Panc1 (cell line): Measurements from ENCODE around the gene PDE4B. TPM values are rescaled to one million over a fixed set of nuclear protein-coding genes. Genes with fewer than 3 reads are reported as not detected.

Experiments
- ATAC-seq: fragments of 200-7000 bp; cut with Tn5 transposase; 2 replicates; pipeline ENCODE4 v1.9.1; 2020; ENCODE audit warnings: mild to moderate bottlenecking, moderate library complexity
- BruUV-seq: library from RNA; stranded (reverse); fragments of 400-500 nt; replicated peaks from 2 replicates; lab custom pipeline; 2021; lab: Mats Ljungman, UMichigan
- CTCF ChIA-PET: fragments of 300-600 bp; sonication (Branson Sonifier 250); formaldehyde crosslinking; loops from one replicate; lab custom pipeline; 2022; ENCODE audit warnings: antibody characterized with exemption; lab: Charles Lee
- POLR2A ChIA-PET: fragments of 300-600 bp; sonication (Branson Sonifier 250); formaldehyde crosslinking; loops from one replicate; lab custom pipeline; 2022; ENCODE audit warnings: antibody characterized with exemption; lab: Charles Lee
- DNase-seq: peaks from one replicate; pipeline ENCODE4 v3.0.0-alpha.2; 2010; ENCODE audit warnings: low read depth, low spot score
- H3K27ac ChIP-seq: 2 replicates; pipeline ENCODE4 v1.5.1; 2011; ENCODE audit warnings: mild to moderate bottlenecking, low read length, inconsistent platforms
- H3K27me3 ChIP-seq: fragments of 200-500 bp; sonication (Bioruptor generic); 2 replicates; pipeline ENCODE4 v1.6.0; 2014; ENCODE audit warnings: low read length, inconsistent platforms; ENCODE audit not compliant: control insufficient read depth, insufficient read depth
- H3K36me3 ChIP-seq: fragments of 200-500 bp; sonication (Bioruptor generic); 2 replicates; pipeline ENCODE4 v1.5.1; 2014; ENCODE audit warnings: inconsistent platforms, mild to moderate bottlenecking, low read length, moderate library complexity; ENCODE audit not compliant: control insufficient read depth, insufficient read depth
- H3K4me1 ChIP-seq: 2 replicates; pipeline ENCODE4 v1.5.1; 2011; ENCODE audit warnings: inconsistent platforms, mild to moderate bottlenecking, low read length, moderate library complexity; ENCODE audit not compliant: control insufficient read depth, insufficient read depth
- H3K4me3 ChIP-seq, 2 experiments: 2 replicates each; pipeline ENCODE4 v1.5.1; 2011 to 2012; ENCODE audit warnings: low read depth in 2 of 2, low read length in 2 of 2, mild to moderate bottlenecking in 2 of 2, inconsistent platforms in 1 of 2, moderate library complexity in 1 of 2
- H3K9me3 ChIP-seq: fragments of 200-500 bp; sonication (Bioruptor generic); 2 replicates; pipeline ENCODE4 v1.5.1; 2014; ENCODE audit warnings: low read depth, mild to moderate bottlenecking, inconsistent platforms, low read length, moderate library complexity; ENCODE audit not compliant: control insufficient read depth, insufficient read depth
- POLR2AphosphoS5 ChIP-seq: IDR thresholded peaks from 2 replicates; pipeline ENCODE4 v1.6.1; 2012; ENCODE audit warnings: mild to moderate bottlenecking, low read depth, low read length, moderate library complexity
- REST ChIP-seq, 2 experiments: IDR thresholded peaks; 2 replicates each; pipeline ENCODE4 v1.6.1; 2011 to 2012; ENCODE audit warnings: low read depth in 2 of 2, control low read depth in 1 of 2, low read length in 1 of 2, mild to moderate bottlenecking in 1 of 2, moderate library complexity in 1 of 2; ENCODE audit not compliant: insufficient read depth in 1 of 2
- SIN3A ChIP-seq: IDR thresholded peaks from 2 replicates; pipeline ENCODE4 v1.6.1; 2012; ENCODE audit warnings: low read depth, mild to moderate bottlenecking, low read length, moderate library complexity, borderline replicate concordance; ENCODE audit not compliant: insufficient read depth
- TCF7L2 ChIP-seq: IDR thresholded peaks from 2 replicates; pipeline ENCODE4 v1.6.1; 2011; ENCODE audit warnings: mild to moderate bottlenecking, low read depth, low read length, inconsistent platforms
- in situ Hi-C: cut with HindIII; loops from 2 replicates; pipeline ENCODE4 v1.10.0; 2016; ENCODE audit warnings: low sequenced_read_pairs, low pct_unique_long_range_greater_than_20kb
- intact Hi-C: fragments of 100-400 bp; cut with micrococcal nuclease; formaldehyde crosslinking; loops from one replicate; pipeline ENCODE4 v1.10.0; 2022; ENCODE audit not compliant: unreplicated experiment
- total RNA-seq: library from RNA; stranded (reverse); gene quantifications from one replicate; pipeline ENCODE4 v1.2.1, GENCODE V29; 2021; ENCODE audit not compliant: unreplicated experiment
- TF ChIP-seq, protein P1 (sequence below): fragments of 450-650 bp; IDR thresholded peaks from 2 replicates; pipeline ENCODE4 v1.5.1; 2017; ENCODE audit warnings: mild to moderate bottlenecking

The PDE4B gene
- total RNA-seq, 1 experiment from 2014 or later: 0.26 TPM

DNA sequence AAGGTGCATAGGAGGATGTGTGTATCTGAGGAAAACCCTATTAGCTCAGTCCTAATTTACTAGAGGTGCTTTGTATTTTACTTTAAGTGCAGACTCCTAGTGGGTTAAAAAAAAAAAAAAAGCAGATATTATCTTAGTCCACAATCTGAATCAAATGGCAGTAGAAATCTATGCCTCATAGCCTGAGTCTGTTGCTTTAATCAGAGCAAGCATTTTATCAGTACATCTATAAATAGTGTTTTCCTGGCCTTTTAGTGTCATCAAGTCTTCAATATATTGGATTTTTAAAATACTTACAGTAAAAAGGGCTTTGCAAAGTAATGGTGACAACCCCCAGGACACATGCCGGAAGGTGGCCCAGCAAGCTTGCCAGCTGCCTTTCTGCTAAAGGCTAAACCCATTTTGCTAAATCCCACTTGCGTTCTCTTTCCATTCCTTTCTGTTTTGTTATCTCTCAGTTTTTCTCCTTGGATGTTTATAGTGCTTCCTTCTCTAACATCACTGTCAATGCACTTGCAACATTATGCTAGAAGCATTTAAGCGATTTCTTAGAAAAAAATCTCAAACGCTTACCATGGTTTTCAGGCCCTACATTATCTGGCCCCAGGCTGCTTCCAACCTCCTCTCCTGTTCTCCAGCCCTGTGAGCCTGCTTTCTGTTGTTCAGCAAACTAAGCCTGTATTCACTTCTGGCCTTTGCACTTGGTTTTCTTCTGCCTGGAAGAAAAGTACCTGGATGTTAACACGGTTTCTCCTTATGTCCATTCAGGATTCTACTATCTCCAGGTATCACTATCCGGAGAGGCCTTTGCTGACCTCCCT lies 206.3 kb downstream of the PDE4B start:
- Histone ChIP-seq H3K27me3 (no peaks in the 10 kb centered on the region), H3K4me3 (no peak overlapping the region), H3K9me3 (no peaks in the 10 kb centered on the region), H3K27ac (no peak overlapping the region), H3K36me3 (no peaks in the 10 kb centered on the region), H3K4me1 (no peaks in the 10 kb centered on the region)
- no peak for ATAC-seq
- ChIA-PET CTCF (interaction anchor here (0.5 kb wide), 1 partner anchor 241 kb away, joined by 3 read pairs; no protein-coding TSS in a partner anchor), POLR2A (no interaction called here)
- DNase-seq: no peak
- in situ Hi-C loops: no loop called here
- no TSS peak for BruUV-seq
- intact Hi-C loops: no loop called here
- TF ChIP-seq POLR2AphosphoS5 (no peak), TCF7L2 (no peak), SIN3A (no peak), REST (IDR thresholded peaks at IDR 0.05; ENCODE audit: insufficient read depth in 1 of 2, low read depth in 2 of 2, low read length in 1 of 2) (no peak)
- TF ChIP-seq, protein P1, sequence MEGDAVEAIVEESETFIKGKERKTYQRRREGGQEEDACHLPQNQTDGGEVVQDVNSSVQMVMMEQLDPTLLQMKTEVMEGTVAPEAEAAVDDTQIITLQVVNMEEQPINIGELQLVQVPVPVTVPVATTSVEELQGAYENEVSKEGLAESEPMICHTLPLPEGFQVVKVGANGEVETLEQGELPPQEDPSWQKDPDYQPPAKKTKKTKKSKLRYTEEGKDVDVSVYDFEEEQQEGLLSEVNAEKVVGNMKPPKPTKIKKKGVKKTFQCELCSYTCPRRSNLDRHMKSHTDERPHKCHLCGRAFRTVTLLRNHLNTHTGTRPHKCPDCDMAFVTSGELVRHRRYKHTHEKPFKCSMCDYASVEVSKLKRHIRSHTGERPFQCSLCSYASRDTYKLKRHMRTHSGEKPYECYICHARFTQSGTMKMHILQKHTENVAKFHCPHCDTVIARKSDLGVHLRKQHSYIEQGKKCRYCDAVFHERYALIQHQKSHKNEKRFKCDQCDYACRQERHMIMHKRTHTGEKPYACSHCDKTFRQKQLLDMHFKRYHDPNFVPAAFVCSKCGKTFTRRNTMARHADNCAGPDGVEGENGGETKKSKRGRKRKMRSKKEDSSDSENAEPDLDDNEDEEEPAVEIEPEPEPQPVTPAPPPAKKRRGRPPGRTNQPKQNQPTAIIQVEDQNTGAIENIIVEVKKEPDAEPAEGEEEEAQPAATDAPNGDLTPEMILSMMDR: no peak

GRCh38 chr1:66000033-66000637 lies 207.4 kb downstream of the PDE4B start:
- ChIA-PET POLR2A (no interaction called here), CTCF (no interaction called here)
- H3K27ac ChIP-seq: no peak overlapping the region
- H3K9me3 ChIP-seq: no peaks in the 10 kb centered on the region
- no TSS peak for BruUV-seq
- in situ Hi-C loops: no loop called here
- TF ChIP-seq, protein P1: no peak
- TF ChIP-seq TCF7L2 (no peak), REST (IDR thresholded peaks at IDR 0.05; ENCODE audit: insufficient read depth in 1 of 2, low read depth in 2 of 2, low read length in 1 of 2) (no peak), POLR2AphosphoS5 (no peak), SIN3A (no peak)
- intact Hi-C loops: no loop called here
- no peaks in the 10 kb centered on the region for H3K27me3 ChIP-seq
- ATAC-seq (no peak), DNase-seq (no peak)
- no peaks in the 10 kb centered on the region for H3K36me3 ChIP-seq
- H3K4me1 ChIP-seq: no peaks in the 10 kb centered on the region
- H3K4me3 ChIP-seq: no peak overlapping the region
